ENCODE results near the gene PPP2R5A.

PPP2R5A gene

DNA sequence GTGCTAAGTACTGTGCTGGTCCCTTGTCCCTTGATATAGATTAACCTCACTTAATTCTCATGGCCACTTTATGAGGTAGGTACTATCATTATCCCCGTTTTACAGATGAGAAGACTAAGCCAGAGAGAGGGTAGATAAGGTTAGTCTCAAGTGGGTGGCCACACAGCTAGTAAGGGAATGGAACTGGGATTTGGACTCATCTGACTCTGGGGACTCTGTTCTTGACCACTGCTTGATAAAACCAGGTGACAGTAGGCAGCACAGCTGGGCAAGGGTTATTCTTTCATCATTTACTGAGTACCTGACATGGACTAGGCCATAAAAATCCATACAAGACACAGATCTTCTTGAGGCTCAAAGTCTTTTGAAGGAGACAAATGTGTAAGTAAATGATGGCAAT, 37.2 kb upstream of the PPP2R5A start:
- Histone ChIP-seq H3K27me3 (ENCODE audit: low read depth, low read length) (no peaks in the 10 kb centered on the region), H3K9me3 (ENCODE audit: control insufficient read depth in 1 of 2, low read length in 2 of 2) (no peaks in the 10 kb centered on the region), H3K4me3 (ENCODE audit: low read depth in 1 of 2, low read length in 2 of 2) (no peak overlapping the region), H3K27ac (ENCODE audit: low read length) (no peak overlapping the region), H3K36me3 (ENCODE audit: control insufficient read depth in 1 of 2, insufficient read depth in 2 of 2, low read length in 2 of 2) (no peaks in the 10 kb centered on the region), H3K4me1 (ENCODE audit: control insufficient read depth in 1 of 2, insufficient read depth in 2 of 2, low read length in 2 of 2) (no peaks in the 10 kb centered on the region)

DNA sequence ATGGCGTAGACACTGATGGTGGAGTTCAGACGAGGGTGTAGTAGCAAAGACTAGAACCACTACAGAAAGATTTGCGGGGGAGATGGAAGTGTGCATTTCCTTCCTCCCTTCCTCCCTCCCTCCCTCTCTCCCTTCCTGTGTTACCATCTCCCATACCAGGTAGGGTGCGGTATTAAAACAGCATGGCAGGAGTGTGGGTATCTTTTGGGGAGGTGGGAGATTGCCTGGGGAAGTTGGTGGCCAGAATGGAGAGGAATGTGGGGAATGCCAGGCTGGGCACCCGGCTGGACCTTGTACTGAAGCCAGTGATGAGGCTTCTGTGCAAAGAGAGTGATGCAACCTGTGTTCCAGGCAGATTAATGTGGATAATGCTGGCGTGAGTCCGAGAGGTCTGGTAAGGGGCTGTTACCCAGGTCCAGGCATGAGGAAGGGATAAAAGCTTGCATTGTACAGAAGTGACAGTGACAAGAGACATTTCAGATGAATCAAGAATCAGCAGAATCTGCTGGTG, 30.3 kb upstream of the PPP2R5A start:
- Histone ChIP-seq H3K27ac (ENCODE audit: low read length) (no peak overlapping the region), H3K4me1 (ENCODE audit: control insufficient read depth in 1 of 2, insufficient read depth in 2 of 2, low read length in 2 of 2) (no peaks in the 10 kb centered on the region)

DNA sequence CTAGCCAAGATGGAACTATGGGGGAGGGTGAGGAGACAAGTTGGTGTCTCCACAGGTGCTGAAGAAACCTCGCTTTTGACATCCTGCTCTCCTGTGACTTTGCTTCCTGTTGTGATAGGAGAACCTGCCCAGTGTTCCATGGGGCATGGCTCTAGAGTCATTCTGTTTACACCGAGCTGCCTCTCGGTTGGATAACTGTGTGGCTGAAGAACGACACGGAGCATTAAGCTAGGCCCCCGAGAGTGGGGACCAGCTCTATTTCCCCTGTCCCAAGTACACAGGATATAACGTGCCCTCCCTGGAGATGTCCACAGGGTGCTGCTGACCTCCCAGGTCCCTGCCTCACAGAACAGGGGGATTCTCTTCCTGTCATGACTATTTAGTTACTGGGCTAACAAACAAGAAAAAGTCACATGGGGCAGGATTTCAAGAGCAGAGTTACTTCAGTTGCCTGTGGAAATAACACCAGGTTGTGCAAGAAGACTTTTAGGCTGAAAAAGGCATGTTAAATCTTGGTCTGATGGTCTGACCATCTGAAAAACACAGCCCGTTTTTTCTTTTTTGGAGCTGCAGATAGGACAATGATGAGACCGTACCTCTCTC, 29.4 kb upstream of the PPP2R5A start:
- Histone ChIP-seq H3K27me3 (ENCODE audit: low read depth, low read length) (no peaks in the 10 kb centered on the region), H3K9me3 (ENCODE audit: control insufficient read depth in 1 of 2, low read length in 2 of 2) (no peaks in the 10 kb centered on the region), H3K4me3 (ENCODE audit: low read depth in 1 of 2, low read length in 2 of 2) (no peak overlapping the region), H3K27ac (ENCODE audit: low read length) (no peak overlapping the region), H3K4me1 (ENCODE audit: control insufficient read depth in 1 of 2, insufficient read depth in 2 of 2, low read length in 2 of 2) (no peaks in the 10 kb centered on the region), H3K36me3 (ENCODE audit: control insufficient read depth in 1 of 2, insufficient read depth in 2 of 2, low read length in 2 of 2) (no peaks in the 10 kb centered on the region)

More for the DNA sequence above, 30.3 kb upstream of the PPP2R5A start:
- Histone ChIP-seq H3K27me3 (ENCODE audit: low read depth, low read length) (no peaks in the 10 kb centered on the region), H3K9me3 (ENCODE audit: control insufficient read depth in 1 of 2, low read length in 2 of 2) (no peaks in the 10 kb centered on the region), H3K4me3 (ENCODE audit: low read depth in 1 of 2, low read length in 2 of 2) (no peak overlapping the region), H3K36me3 (ENCODE audit: control insufficient read depth in 1 of 2, insufficient read depth in 2 of 2, low read length in 2 of 2) (no peaks in the 10 kb centered on the region)

DNA sequence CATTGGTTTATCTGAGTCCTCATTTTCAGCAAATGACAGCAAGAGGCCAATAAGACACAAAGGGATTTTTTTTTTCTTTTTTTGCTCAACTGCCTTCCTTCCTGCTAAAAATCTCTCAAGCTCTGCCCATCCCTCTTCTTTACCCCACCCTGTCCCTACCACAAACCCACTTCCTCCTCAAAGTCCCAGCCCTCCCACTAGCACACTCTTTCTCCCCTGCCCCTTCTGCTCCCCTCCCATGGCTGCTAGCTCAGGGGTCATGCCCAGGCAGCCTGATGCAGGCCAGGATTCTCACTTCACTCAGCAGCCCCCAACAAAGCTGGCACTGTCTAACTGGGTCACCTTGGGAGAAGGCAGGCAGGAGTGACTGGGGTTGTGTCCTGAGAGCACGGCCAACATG, 28.8 kb upstream of the PPP2R5A start:
- H3K9me3 ChIP-seq (ENCODE audit: control insufficient read depth in 1 of 2, low read length in 2 of 2), result no peaks in the 10 kb centered on the region
- H3K36me3 ChIP-seq (ENCODE audit: control insufficient read depth in 1 of 2, insufficient read depth in 2 of 2, low read length in 2 of 2), result no peaks in the 10 kb centered on the region
- no peaks in the 10 kb centered on the region for H3K4me1 ChIP-seq (ENCODE audit: control insufficient read depth in 1 of 2, insufficient read depth in 2 of 2, low read length in 2 of 2)
- no peak overlapping the region for H3K4me3 ChIP-seq (ENCODE audit: low read depth in 1 of 2, low read length in 2 of 2)
- no peak overlapping the region for H3K27ac ChIP-seq (ENCODE audit: low read length)
- H3K27me3 ChIP-seq (ENCODE audit: low read depth, low read length), result no peaks in the 10 kb centered on the region

DNA sequence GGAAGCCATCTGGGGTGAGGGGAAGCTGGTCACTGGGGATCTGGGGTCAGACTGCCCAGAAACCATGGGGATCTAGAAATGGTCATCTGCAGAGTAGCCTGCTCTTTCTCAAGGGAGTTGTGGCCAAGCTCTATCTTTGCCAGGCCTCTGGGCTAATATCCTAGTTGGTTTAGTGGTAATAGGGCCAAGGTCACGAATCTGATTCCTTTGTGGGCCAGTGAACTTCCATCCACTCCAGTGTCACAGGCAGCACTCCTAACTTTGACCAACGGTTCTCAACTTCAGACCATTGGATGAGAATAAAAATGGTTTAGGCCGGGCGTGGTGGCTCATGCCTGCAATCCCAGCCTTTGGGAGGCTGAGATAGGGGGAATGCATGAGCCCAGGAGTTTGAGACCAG, 28.1 kb upstream of the PPP2R5A start:
- Histone ChIP-seq H3K36me3 (ENCODE audit: control insufficient read depth in 1 of 2, insufficient read depth in 2 of 2, low read length in 2 of 2) (no peaks in the 10 kb centered on the region), H3K27ac (ENCODE audit: low read length) (no peak overlapping the region), H3K9me3 (ENCODE audit: control insufficient read depth in 1 of 2, low read length in 2 of 2) (no peaks in the 10 kb centered on the region)

DNA sequence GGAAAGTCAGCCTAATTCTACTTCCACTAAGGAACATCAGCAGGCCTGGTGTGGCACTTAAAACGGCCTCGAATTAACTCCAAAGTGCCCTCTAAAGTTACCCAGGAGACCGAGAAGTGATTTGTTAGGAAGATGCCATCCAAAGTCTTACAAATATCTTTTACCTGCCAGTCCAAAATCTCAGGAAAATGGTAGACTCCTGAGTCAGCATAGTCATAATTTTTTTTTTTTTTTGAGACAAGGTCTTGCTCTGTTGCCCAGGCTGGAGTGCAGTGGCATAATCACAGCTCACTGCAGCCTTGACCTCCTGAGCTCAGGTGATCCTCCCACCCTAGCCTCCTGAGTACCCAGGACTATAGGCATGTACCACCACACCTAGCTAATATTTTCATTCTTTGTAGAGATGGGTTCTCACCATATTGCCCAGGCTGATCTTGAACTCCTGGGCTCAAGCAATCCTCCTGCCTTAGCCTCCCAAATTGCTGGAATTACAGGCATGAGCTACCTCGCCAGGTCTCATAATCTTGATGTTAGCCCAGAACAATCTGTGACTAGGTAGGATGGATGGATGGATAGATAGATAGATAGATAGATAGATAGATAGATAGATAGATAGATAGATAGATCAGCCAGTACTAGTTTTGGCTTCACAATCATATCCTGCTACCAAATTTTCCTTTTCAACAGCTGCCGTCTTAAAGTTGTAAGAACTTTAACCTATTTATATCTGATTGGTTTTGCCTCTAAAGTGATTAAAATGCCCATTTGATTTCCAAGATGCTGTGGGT, 25.3 kb upstream of the PPP2R5A start:
- Histone ChIP-seq H3K27ac (ENCODE audit: low read length) (no peak overlapping the region), H3K4me3 (ENCODE audit: low read depth in 1 of 2, low read length in 2 of 2) (no peak overlapping the region), H3K27me3 (ENCODE audit: low read depth, low read length) (no peaks in the 10 kb centered on the region), H3K36me3 (ENCODE audit: control insufficient read depth in 1 of 2, insufficient read depth in 2 of 2, low read length in 2 of 2) (no peaks in the 10 kb centered on the region), H3K9me3 (ENCODE audit: control insufficient read depth in 1 of 2, low read length in 2 of 2) (no peaks in the 10 kb centered on the region), H3K4me1 (ENCODE audit: control insufficient read depth in 1 of 2, insufficient read depth in 2 of 2, low read length in 2 of 2) (no peaks in the 10 kb centered on the region)

More for the DNA sequence above, 28.1 kb upstream of the PPP2R5A start:
- Histone ChIP-seq H3K4me1 (ENCODE audit: control insufficient read depth in 1 of 2, insufficient read depth in 2 of 2, low read length in 2 of 2) (no peaks in the 10 kb centered on the region), H3K27me3 (ENCODE audit: low read depth, low read length) (no peaks in the 10 kb centered on the region), H3K4me3 (ENCODE audit: low read depth in 1 of 2, low read length in 2 of 2) (no peak overlapping the region)

DNA sequence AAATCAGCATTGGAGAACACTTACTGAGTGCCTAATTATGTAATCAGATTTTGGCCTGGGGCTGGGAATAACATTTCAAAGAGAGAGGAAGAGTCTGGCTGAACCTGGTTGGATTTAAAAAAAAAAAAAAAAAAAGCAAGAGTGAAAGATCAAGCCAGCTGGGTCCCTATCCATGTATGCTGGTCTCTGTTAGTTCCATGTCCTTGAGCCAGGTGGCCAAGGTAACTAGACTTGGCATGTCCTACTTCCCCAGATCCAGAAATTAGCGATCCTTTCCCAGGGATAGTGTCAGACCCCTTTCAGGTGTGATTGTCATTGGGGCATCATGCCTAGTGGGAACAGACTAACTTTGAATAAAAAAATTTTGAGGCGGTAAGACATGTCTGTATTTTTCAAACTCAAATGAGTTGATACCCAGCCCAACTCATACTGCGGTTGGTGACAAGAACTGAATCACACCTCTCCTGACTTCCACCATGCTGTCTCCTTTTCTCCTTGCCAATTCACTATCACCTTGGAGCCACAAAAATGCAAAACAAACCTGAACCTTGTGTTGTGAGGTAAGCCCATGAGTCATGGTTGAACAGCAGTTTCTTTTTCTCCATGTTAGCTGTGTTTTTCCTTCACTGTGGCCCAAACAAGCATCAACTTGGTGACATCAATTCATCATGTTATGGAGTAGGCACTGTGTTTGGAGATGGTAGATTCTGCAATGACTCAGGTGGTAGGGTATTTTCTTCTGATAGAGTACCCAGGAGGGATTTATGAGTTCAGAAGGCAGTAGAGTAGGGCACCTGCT, 24.5 kb upstream of the PPP2R5A start:
- H3K4me1 ChIP-seq (ENCODE audit: control insufficient read depth in 1 of 2, insufficient read depth in 2 of 2, low read length in 2 of 2), result no peaks in the 10 kb centered on the region
- no peaks in the 10 kb centered on the region for H3K27me3 ChIP-seq (ENCODE audit: low read depth, low read length)
- H3K9me3 ChIP-seq (ENCODE audit: control insufficient read depth in 1 of 2, low read length in 2 of 2), result no peaks in the 10 kb centered on the region
- H3K27ac ChIP-seq (ENCODE audit: low read length), result no peak overlapping the region
- no peaks in the 10 kb centered on the region for H3K36me3 ChIP-seq (ENCODE audit: control insufficient read depth in 1 of 2, insufficient read depth in 2 of 2, low read length in 2 of 2)
- no peak overlapping the region for H3K4me3 ChIP-seq (ENCODE audit: low read depth in 1 of 2, low read length in 2 of 2)

DNA sequence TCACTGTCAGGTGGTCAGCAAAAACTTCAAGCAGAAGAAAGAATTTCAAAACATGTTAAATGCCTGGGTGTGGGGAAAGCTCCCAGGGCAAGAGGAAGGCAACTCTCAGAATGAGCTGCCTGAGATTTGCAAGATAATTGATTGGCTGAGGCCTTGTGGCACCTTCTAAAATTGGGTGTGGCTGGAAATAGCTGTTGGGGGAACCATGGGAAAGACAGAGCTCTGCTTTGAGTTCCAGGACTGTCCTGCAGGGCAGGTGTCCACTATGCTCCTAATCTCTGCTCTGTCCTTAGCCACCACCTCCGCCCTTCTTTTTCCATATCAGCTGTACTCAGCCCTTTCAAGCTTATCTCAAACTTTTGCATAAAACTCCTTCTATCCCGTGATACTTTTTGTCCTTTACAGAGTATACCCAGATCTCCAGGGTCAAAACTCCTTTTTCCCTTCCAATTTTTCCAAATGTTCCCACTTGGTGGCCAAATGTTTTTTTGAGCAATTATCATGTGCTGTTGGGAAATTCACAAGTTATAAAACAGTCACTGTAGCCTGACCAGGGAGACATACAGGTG, 23.8 kb upstream of the PPP2R5A start:
- Histone ChIP-seq H3K27ac (ENCODE audit: low read length) (no peak overlapping the region), H3K4me3 (ENCODE audit: low read depth in 1 of 2, low read length in 2 of 2) (no peak overlapping the region), H3K27me3 (ENCODE audit: low read depth, low read length) (no peaks in the 10 kb centered on the region), H3K36me3 (ENCODE audit: control insufficient read depth in 1 of 2, insufficient read depth in 2 of 2, low read length in 2 of 2) (no peaks in the 10 kb centered on the region), H3K4me1 (ENCODE audit: control insufficient read depth in 1 of 2, insufficient read depth in 2 of 2, low read length in 2 of 2) (no peaks in the 10 kb centered on the region), H3K9me3 (ENCODE audit: control insufficient read depth in 1 of 2, low read length in 2 of 2) (no peaks in the 10 kb centered on the region)

DNA sequence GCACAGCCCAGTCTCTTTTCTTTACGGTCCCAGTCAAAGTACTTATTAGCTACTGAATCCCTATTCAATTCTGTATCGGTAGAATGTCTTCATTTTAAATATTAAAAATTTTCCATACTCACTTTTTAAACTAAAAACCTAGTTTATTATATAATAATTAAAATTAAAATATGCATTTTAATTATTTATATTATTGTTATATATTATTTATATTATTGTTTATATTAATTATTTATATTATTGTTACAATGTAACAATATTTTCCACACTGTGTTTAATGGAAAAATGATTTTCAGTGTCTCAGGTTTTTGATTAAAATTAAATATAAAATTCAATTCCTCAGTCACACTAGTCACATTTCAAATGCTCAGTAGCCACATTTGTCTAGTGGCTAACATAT, 18.2 kb upstream of the PPP2R5A start:
- no peaks in the 10 kb centered on the region for H3K27me3 ChIP-seq (ENCODE audit: low read depth, low read length)
- no peaks in the 10 kb centered on the region for H3K9me3 ChIP-seq (ENCODE audit: control insufficient read depth in 1 of 2, low read length in 2 of 2)
- H3K4me3 ChIP-seq (ENCODE audit: low read depth in 1 of 2, low read length in 2 of 2), result no peak overlapping the region
- no peak overlapping the region for H3K27ac ChIP-seq (ENCODE audit: low read length)
- H3K4me1 ChIP-seq (ENCODE audit: control insufficient read depth in 1 of 2, insufficient read depth in 2 of 2, low read length in 2 of 2), result no peaks in the 10 kb centered on the region
- no peaks in the 10 kb centered on the region for H3K36me3 ChIP-seq (ENCODE audit: control insufficient read depth in 1 of 2, insufficient read depth in 2 of 2, low read length in 2 of 2)

DNA sequence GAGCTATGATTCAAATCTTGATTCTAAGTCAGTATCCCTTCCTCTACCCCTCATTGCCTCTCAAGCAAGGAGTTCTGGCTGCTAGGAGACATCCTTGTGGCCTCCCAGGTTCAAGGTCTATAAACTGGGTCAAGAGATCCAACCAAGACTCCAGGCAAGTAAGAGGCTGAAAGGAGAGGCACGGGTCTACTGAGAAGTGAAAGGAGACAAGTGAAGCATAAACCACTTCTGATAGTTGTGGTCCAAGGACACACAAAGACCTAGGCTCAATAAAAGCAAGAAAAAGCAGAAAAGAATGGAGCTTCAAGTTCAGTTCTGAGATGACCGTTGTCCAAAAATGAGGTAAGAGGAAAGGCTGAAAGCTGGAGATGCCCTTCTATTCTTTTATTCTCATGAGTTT, 17.8 kb upstream of the PPP2R5A start:
- Histone ChIP-seq H3K4me1 (ENCODE audit: control insufficient read depth in 1 of 2, insufficient read depth in 2 of 2, low read length in 2 of 2) (no peaks in the 10 kb centered on the region), H3K27me3 (ENCODE audit: low read depth, low read length) (no peaks in the 10 kb centered on the region), H3K36me3 (ENCODE audit: control insufficient read depth in 1 of 2, insufficient read depth in 2 of 2, low read length in 2 of 2) (no peaks in the 10 kb centered on the region), H3K4me3 (ENCODE audit: low read depth in 1 of 2, low read length in 2 of 2) (no peak overlapping the region), H3K9me3 (ENCODE audit: control insufficient read depth in 1 of 2, low read length in 2 of 2) (no peaks in the 10 kb centered on the region), H3K27ac (ENCODE audit: low read length) (no peak overlapping the region)

DNA sequence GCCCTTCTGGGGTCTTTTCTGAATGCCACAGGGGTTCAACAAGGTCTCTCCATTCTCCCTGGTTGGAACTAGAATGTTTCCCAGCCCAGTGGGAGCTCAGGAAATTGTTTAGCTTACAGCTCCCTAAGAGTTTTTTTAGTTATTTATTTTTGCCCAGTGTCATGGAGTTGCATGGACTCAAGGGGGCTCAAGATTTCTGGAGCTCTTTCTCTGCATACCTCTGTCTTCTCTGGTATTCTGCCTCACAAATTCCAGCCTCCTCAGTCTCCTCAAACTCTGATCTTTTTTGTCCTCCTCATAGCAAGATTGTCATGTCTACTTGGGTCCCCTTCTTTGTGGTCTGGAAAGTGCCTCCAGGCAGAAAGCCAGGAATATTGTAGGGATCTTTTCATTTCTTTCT, 15.9 kb upstream of the PPP2R5A start:
- Histone ChIP-seq H3K4me1 (ENCODE audit: control insufficient read depth in 1 of 2, insufficient read depth in 2 of 2, low read length in 2 of 2) (no peaks in the 10 kb centered on the region), H3K9me3 (ENCODE audit: control insufficient read depth in 1 of 2, low read length in 2 of 2) (no peaks in the 10 kb centered on the region), H3K27ac (ENCODE audit: low read length) (no peak overlapping the region), H3K36me3 (ENCODE audit: control insufficient read depth in 1 of 2, insufficient read depth in 2 of 2, low read length in 2 of 2) (no peaks in the 10 kb centered on the region), H3K27me3 (ENCODE audit: low read depth, low read length) (no peaks in the 10 kb centered on the region), H3K4me3 (ENCODE audit: low read depth in 1 of 2, low read length in 2 of 2) (no peak overlapping the region)

Data from muscle layer of duodenum (tissue), 2 donors.